GM18520 (cell line): Measurements from ENCODE around the gene NHSL1.

Experiments used
- ATAC-seq: cut with Tn5 transposase; IDR thresholded peaks from one replicate; pipeline ENCODE4 v1.9.1; 2021; ENCODE audit not compliant: unreplicated experiment

The NHSL1 gene

GRCh38 chr6:138374815-138375214, 124.5 kb downstream of the NHSL1 start:
- ATAC-seq = no peak

GRCh38 chr6:138374230-138374629, 125.1 kb downstream of the NHSL1 start:
- ATAC-seq = no peak

- ATAC-seq = no peak
Measured at GRCh38 chr6:138372711-138373463, 126.4 kb downstream of the NHSL1 start.
